ENCODE results near the gene VSTM4. TPM values are rescaled to one million over a fixed set of nuclear protein-coding genes. Genes with fewer than 3 reads are reported as not detected.

The VSTM4 gene
- total and polyA plus RNA-seq, 9 of the 15 experiments (the other 6 are each of a cell fraction or from before 2014, with no cell fraction given): 1.0 to 7.9 (median 3.0) TPM

GRCh38 chr10:48974510-48975156 lies 140.7 kb downstream of the VSTM4 start:
- FAIRE-seq (no peak), DNase-seq (ENCODE audit: extremely low read depth in 1 of 4, low spot score in 3 of 4) (no peak), ATAC-seq (no peak)
- peaks cover 4 to 28% of the 10 kb centered on the region in 2 experiments for H3K27me3 ChIP-seq (ENCODE audit: control insufficient read depth in 2 of 2, insufficient read depth in 2 of 2, low read length in 2 of 2)
- no peaks in the 10 kb centered on the region for H3K36me3 ChIP-seq (ENCODE audit: control insufficient read depth, insufficient read depth, low read length)
- H3K9me1 ChIP-seq (ENCODE audit: control insufficient read depth, insufficient read depth, low read length): no peaks in the 10 kb centered on the region
- WGBS (ENCODE audit: insufficient coverage, low coverage, missing lambda C conversion rate): 2% methylated on average over 12 of the region's 12 CpGs
- TF ChIP-seq ZNF609 (CRISPR knock-in tag; IDR thresholded peaks at IDR 0.05; ENCODE audit: borderline replicate concordance) (no peak), BHLHE40 (IDR thresholded peaks at IDR 0.05; ENCODE audit: low read length) (peak; percentile 48), USF1 (CRISPR knock-in tag; IDR thresholded peaks at IDR 0.05) (peak; percentile 58), USF2 (CRISPR knock-in tag; IDR thresholded peaks at IDR 0.05) (peak; percentile 51), TFE3 (CRISPR knock-in tag; IDR thresholded peaks at IDR 0.05) (peak; percentile 15), NCOA4 (IDR thresholded peaks at IDR 0.05; ENCODE audit: partially characterized antibody) (no peak)
- H3K4me3 ChIP-seq: no peak overlapping the region
- intact Hi-C loops (cut with micrococcal nuclease) (no loop called here), in situ Hi-C loops (cut with MboI) (loop anchor here (5.0 kb wide), 1 partner anchor 543 kb away; no protein-coding TSS in a partner anchor)
- H3K27ac ChIP-seq (ENCODE audit: extremely low read depth, low read depth, low read length): no peak overlapping the region
- ChIA-PET CTCF (ENCODE audit: low intra/inter-chr PET ratio) (no interaction called here), POLR2A (interaction anchor here (0.7 to 0.9 kb wide), 2 partner anchors 11 to 545 kb away, joined by 3 read pairs; no protein-coding TSS in a partner anchor)
- BruUV-seq (replicated peaks): no TSS peak
- H3K9me3 ChIP-seq (replicated peaks; ENCODE audit: control insufficient read depth, insufficient read depth, low read depth, low read length): no peaks in the 10 kb centered on the region
- no peak overlapping the region for H3K4me2 ChIP-seq (ENCODE audit: insufficient read depth, low read length)
- no peaks in the 10 kb centered on the region for H3K79me2 ChIP-seq (ENCODE audit: control insufficient read depth, insufficient read depth, low read length)
- 0 out of 2 replicates have a peak, but pooled peaks cover 4% of the 10 kb centered on the region for H4K20me1 ChIP-seq (replicated peaks; ENCODE audit: control insufficient read depth, insufficient read depth, low read length)
- H3K4me1 ChIP-seq (replicated peaks in 1 of 2; ENCODE audit: control insufficient read depth in 2 of 2, insufficient read depth in 2 of 2, low read length in 2 of 2): no peaks in the 10 kb centered on the region
- H3K9ac ChIP-seq (ENCODE audit: insufficient read depth in 1 of 2, low read depth in 2 of 2, low read length in 2 of 2): no peak overlapping the region
- no peak overlapping the region for H2AFZ ChIP-seq (ENCODE audit: low read depth, low read length)
